Osteocyte (in vitro differentiated cells): ENCODE results near the gene SP7. TPM values are rescaled to one million over a fixed set of nuclear protein-coding genes. Genes with fewer than 3 reads are reported as not detected.

Source experiments
- DNase-seq: peaks from one replicate; pipeline ENCODE4 v3.0.0; 2021; ENCODE audit warnings: mixed read lengths; ENCODE audit not compliant: unreplicated experiment; ENCODE audit errors: extremely low spot score
- H3K27ac Mint-ChIP-seq: one replicate; pipeline ENCODE4 v1.8.0; 2021; ENCODE audit warnings: mild to moderate bottlenecking, mixed read lengths; ENCODE audit not compliant: unreplicated experiment
- H3K27me3 Mint-ChIP-seq: one replicate; pipeline ENCODE4 v1.8.0; 2021; ENCODE audit warnings: mixed read lengths; ENCODE audit not compliant: unreplicated experiment
- H3K36me3 Mint-ChIP-seq: one replicate; pipeline ENCODE4 v1.8.0; 2021; ENCODE audit warnings: mixed read lengths; ENCODE audit not compliant: unreplicated experiment
- H3K4me1 Mint-ChIP-seq: one replicate; pipeline ENCODE4 v1.8.0; 2021; ENCODE audit warnings: mixed read lengths; ENCODE audit not compliant: unreplicated experiment
- H3K4me3 Mint-ChIP-seq: one replicate; pipeline ENCODE4 v1.8.0; 2021; ENCODE audit warnings: mild to moderate bottlenecking, moderate library complexity, mixed read lengths; ENCODE audit not compliant: unreplicated experiment
- H3K9me3 Mint-ChIP-seq: one replicate; pipeline ENCODE4 v1.8.0; 2021; ENCODE audit warnings: mixed read lengths; ENCODE audit not compliant: unreplicated experiment
- total RNA-seq: library from RNA; stranded (reverse); gene quantifications from 2 replicates; pipeline ENCODE4 v1.2.1, GENCODE V29; 2021
- TF ChIP-seq, protein P1 (sequence below): fragments of 200-600 bp; sonication (generic); IDR thresholded peaks from 2 replicates; pipeline ENCODE4 v1.5.0; 2021; ENCODE audit warnings: antibody characterized with exemption, mild to moderate bottlenecking, moderate library complexity

Gene SP7
- total RNA-seq, 1 donor from 2014 or later: not detected

DNA sequence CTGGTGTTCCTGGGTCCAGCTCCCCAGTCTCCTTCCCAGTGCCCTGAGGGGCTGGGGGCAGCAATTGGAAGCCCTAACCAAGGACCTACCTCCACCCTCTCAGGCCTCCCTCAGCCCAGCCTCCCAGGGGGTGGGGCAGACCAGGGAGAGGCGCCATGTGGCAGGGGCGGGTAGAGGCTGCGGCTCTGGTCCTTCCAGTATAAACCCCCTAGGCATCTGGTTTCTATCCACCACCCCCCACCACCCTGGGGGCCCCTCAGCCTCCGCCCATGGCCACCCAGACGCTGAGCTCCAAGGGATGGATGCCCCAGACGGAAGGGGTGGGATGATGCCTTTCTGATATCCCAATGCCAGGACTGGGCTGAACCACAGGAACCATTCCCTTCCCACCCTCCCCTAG, 2.8 kb upstream of the SP7 start:
- Mint-ChIP-seq H3K4me1 (peaks cover 4% of the 10 kb centered on the region), H3K9me3 (no peaks in the 10 kb centered on the region), H3K4me3 (no peak overlapping the region), H3K36me3 (no peaks in the 10 kb centered on the region), H3K27me3 (peaks cover 29% of the 10 kb centered on the region), H3K27ac (no peak overlapping the region)
- DNase-seq: no peak
- TF ChIP-seq, protein P1, sequence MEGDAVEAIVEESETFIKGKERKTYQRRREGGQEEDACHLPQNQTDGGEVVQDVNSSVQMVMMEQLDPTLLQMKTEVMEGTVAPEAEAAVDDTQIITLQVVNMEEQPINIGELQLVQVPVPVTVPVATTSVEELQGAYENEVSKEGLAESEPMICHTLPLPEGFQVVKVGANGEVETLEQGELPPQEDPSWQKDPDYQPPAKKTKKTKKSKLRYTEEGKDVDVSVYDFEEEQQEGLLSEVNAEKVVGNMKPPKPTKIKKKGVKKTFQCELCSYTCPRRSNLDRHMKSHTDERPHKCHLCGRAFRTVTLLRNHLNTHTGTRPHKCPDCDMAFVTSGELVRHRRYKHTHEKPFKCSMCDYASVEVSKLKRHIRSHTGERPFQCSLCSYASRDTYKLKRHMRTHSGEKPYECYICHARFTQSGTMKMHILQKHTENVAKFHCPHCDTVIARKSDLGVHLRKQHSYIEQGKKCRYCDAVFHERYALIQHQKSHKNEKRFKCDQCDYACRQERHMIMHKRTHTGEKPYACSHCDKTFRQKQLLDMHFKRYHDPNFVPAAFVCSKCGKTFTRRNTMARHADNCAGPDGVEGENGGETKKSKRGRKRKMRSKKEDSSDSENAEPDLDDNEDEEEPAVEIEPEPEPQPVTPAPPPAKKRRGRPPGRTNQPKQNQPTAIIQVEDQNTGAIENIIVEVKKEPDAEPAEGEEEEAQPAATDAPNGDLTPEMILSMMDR: no peak

DNA sequence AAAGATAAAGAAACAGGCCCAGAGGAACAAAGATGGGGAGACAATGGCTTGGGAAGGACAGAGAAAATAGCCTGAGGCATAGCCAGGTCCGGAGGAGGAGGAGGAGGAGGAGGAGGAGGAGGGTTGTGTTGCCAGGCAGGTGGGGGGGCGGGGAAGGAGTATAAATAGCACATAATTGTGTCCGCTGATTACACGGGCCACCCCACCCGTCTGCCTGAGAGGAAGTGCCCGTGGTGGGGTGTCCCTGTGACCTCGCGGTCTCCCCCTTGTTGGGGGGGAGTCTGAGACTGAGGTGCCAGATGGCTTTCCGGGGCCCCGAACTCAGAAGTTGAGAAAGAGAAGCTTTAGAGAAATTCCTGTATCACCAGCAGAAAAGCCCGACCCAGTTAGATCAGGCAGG, 1.9 kb upstream of the SP7 start:
- no peak for DNase-seq
- Mint-ChIP-seq H3K4me3 (no peak overlapping the region), H3K36me3 (no peaks in the 10 kb centered on the region), H3K4me1 (peaks cover 4% of the 10 kb centered on the region), H3K27me3 (peaks cover 32% of the 10 kb centered on the region), H3K9me3 (no peaks in the 10 kb centered on the region), H3K27ac (no peak overlapping the region)
- TF ChIP-seq, protein P1: no peak

DNA sequence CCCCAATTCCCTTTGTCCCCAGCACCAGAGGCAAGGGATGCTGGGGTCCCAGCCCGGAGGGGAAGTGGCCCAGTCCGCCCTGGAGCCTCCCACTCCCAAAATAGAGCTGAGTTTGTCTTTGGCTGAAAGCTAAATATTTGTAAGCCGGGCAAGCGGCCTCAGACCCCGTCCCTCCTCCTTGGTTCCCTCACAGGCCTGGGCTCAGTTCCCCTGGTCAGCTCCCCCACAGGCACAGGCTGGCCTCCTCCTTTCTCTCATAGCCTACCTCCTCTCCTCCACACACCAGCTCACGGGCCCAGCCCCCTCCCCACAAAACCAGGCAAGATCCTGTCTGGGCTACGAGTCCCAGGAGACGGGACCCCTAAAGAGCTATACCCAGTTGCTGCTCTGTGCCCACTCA, 1.3 kb downstream of the SP7 start:
- no peak for DNase-seq
- H3K4me3 Mint-ChIP-seq: no peak overlapping the region
- TF ChIP-seq, protein P1: no peak
- no peaks in the 10 kb centered on the region for H3K9me3 Mint-ChIP-seq
- H3K27ac Mint-ChIP-seq: no peak overlapping the region
- peaks cover 30% of the 10 kb centered on the region for H3K27me3 Mint-ChIP-seq
- no peaks in the 10 kb centered on the region for H3K36me3 Mint-ChIP-seq
- H3K4me1 Mint-ChIP-seq: peaks cover 4% of the 10 kb centered on the region

DNA sequence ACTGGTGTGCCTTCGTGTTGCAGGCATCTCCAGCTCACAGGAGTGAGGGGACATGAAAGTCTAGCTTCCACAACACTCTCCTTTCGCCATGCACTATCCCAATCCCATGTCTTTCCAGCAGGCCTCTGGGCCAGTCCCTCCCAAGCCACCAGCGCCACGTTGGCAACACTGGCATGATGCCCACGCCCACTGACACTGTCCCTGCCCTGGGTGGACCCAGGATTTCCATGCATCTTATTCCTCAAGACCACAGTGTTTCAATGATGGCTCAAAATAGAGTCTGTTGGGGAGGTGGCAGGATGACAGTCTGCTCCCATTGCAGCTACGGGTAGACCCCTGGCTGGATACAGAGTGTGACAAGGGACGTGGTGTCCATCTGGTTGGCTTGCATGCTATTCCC, 2.3 kb downstream of the SP7 start:
- TF ChIP-seq, protein P1: no peak
- no peak for DNase-seq
- peaks cover 4% of the 10 kb centered on the region for H3K4me1 Mint-ChIP-seq
- H3K4me3 Mint-ChIP-seq: no peak overlapping the region
- no peak overlapping the region for H3K27ac Mint-ChIP-seq
- no peaks in the 10 kb centered on the region for H3K9me3 Mint-ChIP-seq
- H3K36me3 Mint-ChIP-seq: no peaks in the 10 kb centered on the region
- H3K27me3 Mint-ChIP-seq: peaks cover 29% of the 10 kb centered on the region

DNA sequence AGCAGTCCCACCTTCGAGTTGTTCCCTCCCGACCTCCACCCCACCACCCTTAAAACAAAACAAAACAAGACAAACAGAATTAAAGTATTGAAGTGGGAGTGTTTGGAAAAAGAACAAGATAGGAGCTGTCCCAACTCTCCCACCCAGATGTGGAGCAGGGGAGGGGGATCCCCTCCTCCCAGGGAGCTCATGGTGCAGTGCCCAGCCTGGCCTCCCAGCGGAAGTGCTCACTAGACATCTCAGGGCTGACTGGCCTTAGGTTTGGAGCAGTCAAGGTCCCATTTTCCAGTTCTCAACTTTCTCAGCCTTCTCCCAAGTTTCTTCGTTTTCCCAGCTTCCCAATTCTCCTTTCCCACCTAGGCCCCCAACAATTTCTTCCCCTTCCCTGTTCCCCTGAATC, 2.9 kb downstream of the SP7 start:
- H3K27me3 Mint-ChIP-seq: peaks cover 26% of the 10 kb centered on the region
- peaks cover 4% of the 10 kb centered on the region for H3K4me1 Mint-ChIP-seq
- H3K27ac Mint-ChIP-seq: no peak overlapping the region
- DNase-seq: no peak
- H3K36me3 Mint-ChIP-seq: no peaks in the 10 kb centered on the region
- H3K9me3 Mint-ChIP-seq: no peaks in the 10 kb centered on the region
- H3K4me3 Mint-ChIP-seq: no peak overlapping the region
- TF ChIP-seq, protein P1: no peak
